CD14-positive monocyte (primary cell): ENCODE measurements around the gene PAM. TPM values are rescaled to one million over a fixed set of nuclear protein-coding genes. Genes with fewer than 3 reads are reported as not detected.

Experiments
- DNase-seq, 3 donors: peaks; one replicate each; pipeline ENCODE4 v3.0.0-alpha.2; 2011 to 2022
- H2AFZ ChIP-seq: 2 replicates; pipeline ENCODE4 v1.6.0; 2012; ENCODE audit warnings: mild to moderate bottlenecking, low read depth, low read length, inconsistent platforms; ENCODE audit not compliant: insufficient read depth, poor library complexity, severe bottlenecking
- H3K27ac ChIP-seq, 2 donors: 1 replicate in 1 of 2; 2 replicates in 1 of 2; pipeline ENCODE4 v1.5.1; 2012 to 2013; ENCODE audit warnings: low read length in 2 of 2, control low read depth in 1 of 2, inconsistent platforms in 1 of 2, low read depth in 1 of 2, mild to moderate bottlenecking in 1 of 2
- H3K27me3 ChIP-seq, 2 donors: one replicate each; pipeline versions ENCODE4 v1.6.0 to v1.6.1; 2011 to 2013; ENCODE audit warnings: low read length in 2 of 2; ENCODE audit not compliant: control insufficient read depth in 2 of 2, insufficient read depth in 2 of 2
- H3K36me3 ChIP-seq, 2 donors: replicated peaks in 1 of 2; 1 replicate in 1 of 2; 2 replicates in 1 of 2; pipeline versions ENCODE4 v1.5.1 to v1.6.1; 2012 to 2013; ENCODE audit warnings: low read length in 2 of 2, control low read depth in 1 of 2, inconsistent platforms in 1 of 2, mild to moderate bottlenecking in 1 of 2; ENCODE audit not compliant: insufficient read depth in 2 of 2, control insufficient read depth in 1 of 2
- H3K4me1 ChIP-seq, 2 donors: 1 replicate in 1 of 2; 2 replicates in 1 of 2; pipeline versions ENCODE4 v1.5.1 to v1.6.1; 2012 to 2013; ENCODE audit warnings: low read length in 2 of 2, control low read depth in 1 of 2, inconsistent platforms in 1 of 2, mild to moderate bottlenecking in 1 of 2, moderate library complexity in 1 of 2; ENCODE audit not compliant: insufficient read depth in 2 of 2, control insufficient read depth in 1 of 2
- H3K4me2 ChIP-seq: replicated peaks from 2 replicates; pipeline ENCODE3; 2012; ENCODE audit warnings: low read length, moderate library complexity, mild to moderate bottlenecking; ENCODE audit not compliant: poor library complexity, severe bottlenecking; ENCODE audit errors: extremely low read depth
- H3K4me3 ChIP-seq, 3 experiments: fragments of 200-600 bp in 1 of 3; sonication (generic) in 1 of 3; replicated peaks in 1 of 3; 1 replicate in 2 of 3; 2 replicates in 1 of 3; pipeline ENCODE4 v1.5.1; 2011 to 2013; ENCODE audit warnings: low read length in 3 of 3, mild to moderate bottlenecking in 3 of 3, control low read depth in 2 of 3, low read depth in 2 of 3, inconsistent platforms in 1 of 3, moderate library complexity in 1 of 3
- H3K79me2 ChIP-seq: 2 replicates; pipeline ENCODE4 v1.6.0; 2012; ENCODE audit warnings: mild to moderate bottlenecking, control low read depth, inconsistent platforms, low read length, moderate library complexity; ENCODE audit not compliant: insufficient read depth
- H3K9ac ChIP-seq: 2 replicates; pipeline ENCODE4 v1.6.0; 2017; ENCODE audit warnings: low read length, mild to moderate bottlenecking; ENCODE audit not compliant: insufficient read depth, poor library complexity, severe bottlenecking
- H3K9me3 ChIP-seq, 2 donors: replicated peaks in 1 of 2; 1 replicate in 1 of 2; 2 replicates in 1 of 2; pipeline versions ENCODE4 v1.5.1 to v1.6.1; 2012 to 2013; ENCODE audit warnings: low read length in 2 of 2, control low read depth in 1 of 2; ENCODE audit not compliant: control insufficient read depth in 1 of 2, insufficient read depth in 1 of 2
- H4K20me1 ChIP-seq: 2 replicates; pipeline ENCODE4 v1.6.0; 2012; ENCODE audit warnings: mild to moderate bottlenecking, low read length, control low read depth, moderate library complexity; ENCODE audit not compliant: insufficient read depth
- H3K27ac Mint-ChIP-seq, 7 donors: one replicate each; pipeline ENCODE4 v1.8.0; 2020; ENCODE audit warnings: mild to moderate bottlenecking in 7 of 7, mixed read lengths in 7 of 7, moderate library complexity in 6 of 7, inconsistent platforms in 2 of 7
- H3K27me3 Mint-ChIP-seq, 3 donors: one replicate each; pipeline ENCODE4 v1.8.0; 2021 to 2022; ENCODE audit warnings: low read depth in 3 of 3, mild to moderate bottlenecking in 3 of 3, mixed read lengths in 3 of 3, moderate library complexity in 3 of 3, inconsistent platforms in 1 of 3
- H3K36me3 Mint-ChIP-seq, 2 donors: one replicate each; pipeline ENCODE4 v1.8.0; 2020; ENCODE audit warnings: mixed read lengths in 2 of 2, inconsistent platforms in 1 of 2, mild to moderate bottlenecking in 1 of 2
- H3K4me1 Mint-ChIP-seq: one replicate; pipeline ENCODE4 v1.8.0; 2020; ENCODE audit warnings: mild to moderate bottlenecking, mixed read lengths
- H3K4me3 Mint-ChIP-seq, 2 donors: one replicate each; pipeline ENCODE4 v1.8.0; 2020; ENCODE audit warnings: mild to moderate bottlenecking in 2 of 2, mixed read lengths in 2 of 2, moderate library complexity in 1 of 2
- H3K9me3 Mint-ChIP-seq, 7 donors: one replicate each; pipeline ENCODE4 v1.8.0; 2020 to 2022; ENCODE audit warnings: mixed read lengths in 7 of 7, mild to moderate bottlenecking in 6 of 7, moderate library complexity in 6 of 7, inconsistent platforms in 2 of 7
- WGBS: methylation state at CpG from one replicate; pipeline ENCODE4 v1.1.5; 2013; ENCODE audit warnings: missing lambda C conversion rate; ENCODE audit not compliant: insufficient coverage; 5-methylcytosine and 5-hydroxymethylcytosine counted together
- intact Hi-C, 2 donors: fragments of 100-400 bp; cut with micrococcal nuclease; formaldehyde crosslinking; loops; one replicate each; pipeline versions ENCODE4 v1.15.0 to v1.15.1; 2023
- polyA plus RNA-seq, 3 donors: library from polyadenylated mRNA; depleted of rRNA in 1 of 3; unstranded in 2 of 3; stranded (reverse) in 1 of 3; fragments of 300-500 nt in 2 of 3; fragments of >200 nt in 1 of 3; fragmentation: Illumina TruSeq in 2 of 3; gene quantifications; 1 replicate in 2 of 3; 2 replicates in 1 of 3; pipeline ENCODE4 v1.2.3, GENCODE V29; 2012 to 2021
- TF ChIP-seq, protein P1 (sequence below): fragments of 200-600 bp; IDR thresholded peaks from one replicate; pipeline ENCODE4 v1.8.0; 2022; ENCODE audit warnings: antibody characterized with exemption, mild to moderate bottlenecking

Gene PAM
- polyA plus RNA-seq, 3 donors, result 11.8 to 27.4 (median 12.8) TPM

DNA sequence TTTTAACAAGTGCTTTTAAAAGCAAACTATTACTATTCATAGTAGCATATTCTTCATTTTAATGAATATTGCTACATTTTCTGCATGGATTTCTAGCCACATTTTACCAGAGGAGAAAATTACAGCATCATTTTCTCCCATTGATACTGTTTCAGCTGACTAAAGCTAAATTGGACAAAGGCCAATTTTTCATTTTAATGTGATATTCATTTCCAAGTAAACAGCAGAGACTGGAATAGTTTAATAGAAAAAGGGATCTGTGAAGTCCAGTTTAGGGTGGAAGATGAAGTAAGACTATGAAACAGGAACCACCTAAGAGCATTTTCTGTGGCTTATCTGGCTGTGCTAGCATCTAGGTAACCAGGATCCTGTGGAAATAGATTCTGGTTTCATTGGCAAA is 236.7 kb downstream of the PAM start:
- no peak overlapping the region for H3K9ac ChIP-seq
- DNase-seq, result no peak
- H3K4me1 ChIP-seq, result no peaks in the 10 kb centered on the region
- TF ChIP-seq, protein P1, sequence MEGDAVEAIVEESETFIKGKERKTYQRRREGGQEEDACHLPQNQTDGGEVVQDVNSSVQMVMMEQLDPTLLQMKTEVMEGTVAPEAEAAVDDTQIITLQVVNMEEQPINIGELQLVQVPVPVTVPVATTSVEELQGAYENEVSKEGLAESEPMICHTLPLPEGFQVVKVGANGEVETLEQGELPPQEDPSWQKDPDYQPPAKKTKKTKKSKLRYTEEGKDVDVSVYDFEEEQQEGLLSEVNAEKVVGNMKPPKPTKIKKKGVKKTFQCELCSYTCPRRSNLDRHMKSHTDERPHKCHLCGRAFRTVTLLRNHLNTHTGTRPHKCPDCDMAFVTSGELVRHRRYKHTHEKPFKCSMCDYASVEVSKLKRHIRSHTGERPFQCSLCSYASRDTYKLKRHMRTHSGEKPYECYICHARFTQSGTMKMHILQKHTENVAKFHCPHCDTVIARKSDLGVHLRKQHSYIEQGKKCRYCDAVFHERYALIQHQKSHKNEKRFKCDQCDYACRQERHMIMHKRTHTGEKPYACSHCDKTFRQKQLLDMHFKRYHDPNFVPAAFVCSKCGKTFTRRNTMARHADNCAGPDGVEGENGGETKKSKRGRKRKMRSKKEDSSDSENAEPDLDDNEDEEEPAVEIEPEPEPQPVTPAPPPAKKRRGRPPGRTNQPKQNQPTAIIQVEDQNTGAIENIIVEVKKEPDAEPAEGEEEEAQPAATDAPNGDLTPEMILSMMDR, result no peak
- intact Hi-C loops, result no loop called here
- no peaks in the 10 kb centered on the region for H3K36me3 ChIP-seq
- no peak overlapping the region for H3K4me3 Mint-ChIP-seq
- H3K79me2 ChIP-seq, result no peaks in the 10 kb centered on the region
- H3K27me3 ChIP-seq, result no peaks in the 10 kb centered on the region
- peaks cover 0 to 2% (median 0%) of the 10 kb centered on the region in 7 donors for H3K9me3 Mint-ChIP-seq
- H3K27ac ChIP-seq, result no peak overlapping the region
- H2AFZ ChIP-seq, result no peak overlapping the region
- H3K27me3 Mint-ChIP-seq, result no peaks in the 10 kb centered on the region
- peaks cover 0 to 5% of the 10 kb centered on the region in 2 donors for H3K36me3 Mint-ChIP-seq
- H3K27ac Mint-ChIP-seq, result no peak overlapping the region
- H3K9me3 ChIP-seq, result no peaks in the 10 kb centered on the region
- no peak overlapping the region for H3K4me3 ChIP-seq
- H3K4me2 ChIP-seq, result no peak overlapping the region
- no peaks in the 10 kb centered on the region for H4K20me1 ChIP-seq
- no peaks in the 10 kb centered on the region for H3K4me1 Mint-ChIP-seq

DNA sequence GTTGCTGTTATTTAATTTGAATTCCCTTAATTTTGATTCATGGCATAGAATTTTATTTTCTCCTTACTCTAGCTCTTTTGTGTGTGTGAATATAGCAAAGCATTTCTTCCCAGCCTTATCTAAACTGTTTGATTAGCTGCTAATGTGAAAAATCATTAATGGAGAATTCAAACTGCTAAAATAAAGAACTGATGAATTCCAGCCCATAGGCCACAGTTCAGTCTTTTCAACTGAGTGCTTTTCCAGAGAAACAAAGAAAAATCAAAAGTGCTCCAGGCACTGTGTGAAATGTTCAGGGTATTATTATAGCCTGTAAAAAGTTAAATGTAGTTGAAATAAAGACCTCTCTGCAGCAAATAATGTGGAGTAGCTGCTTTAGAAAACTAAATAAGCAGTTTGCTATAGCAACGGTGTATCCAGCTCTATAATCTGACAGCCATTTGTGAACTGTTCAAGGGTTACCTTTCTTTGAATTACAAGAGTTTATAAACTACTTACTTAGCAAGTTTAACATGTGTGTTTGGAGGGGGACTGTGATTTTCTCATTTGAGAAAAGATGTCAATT is 241.0 kb downstream of the PAM start:
- Mint-ChIP-seq H3K4me1 (no peaks in the 10 kb centered on the region), H3K9me3 (peaks cover 0 to 11% (median 9%) of the 10 kb centered on the region in 7 donors), H3K36me3 (peaks cover 0 to 5% of the 10 kb centered on the region in 2 donors), H3K27me3 (no peaks in the 10 kb centered on the region), H3K4me3 (no peak overlapping the region), H3K27ac (no peak overlapping the region)
- Histone ChIP-seq H3K4me1 (no peaks in the 10 kb centered on the region), H4K20me1 (no peaks in the 10 kb centered on the region), H3K36me3 (no peaks in the 10 kb centered on the region), H3K27ac (no peak overlapping the region), H2AFZ (no peak overlapping the region), H3K9me3 (peaks cover 0 to 9% of the 10 kb centered on the region in 2 donors), H3K4me3 (no peak overlapping the region), H3K79me2 (no peaks in the 10 kb centered on the region), H3K4me2 (no peak overlapping the region), H3K27me3 (no peaks in the 10 kb centered on the region), H3K9ac (no peak overlapping the region)
- no CpG with 5 or more reads among the region's 1 CpG for WGBS
- DNase-seq, result no peak
- TF ChIP-seq, protein P1, result no peak
- intact Hi-C loops, result no loop called here
